ENCODE measurements around the gene PCDHB12.
"Not testable (repeated sequence)": the region's sequence is repeated elsewhere in the genome, so short reads cannot be mapped to it uniquely, and the experiment has no call there.

DNA sequence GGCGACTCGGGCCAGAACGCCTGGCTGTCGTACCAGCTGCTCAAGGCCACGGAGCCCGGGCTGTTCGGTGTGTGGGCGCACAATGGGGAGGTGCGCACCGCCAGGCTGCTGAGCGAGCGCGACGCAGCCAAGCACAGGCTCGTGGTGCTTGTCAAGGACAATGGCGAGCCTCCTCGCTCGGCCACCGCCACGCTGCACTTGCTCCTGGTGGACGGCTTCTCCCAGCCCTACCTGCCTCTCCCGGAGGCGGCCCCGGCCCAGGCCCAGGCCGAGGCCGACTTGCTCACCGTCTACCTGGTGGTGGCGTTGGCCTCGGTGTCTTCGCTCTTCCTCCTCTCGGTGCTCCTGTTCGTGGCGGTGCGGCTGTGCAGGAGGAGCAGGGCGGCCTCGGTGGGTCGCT is 14.2 kb upstream of the PCDHB12 start:
- not testable (repeated sequence) for TF ChIP-seq CTCF (optimal IDR thresholded peaks at IDR 0.05 in 1 of 3, IDR thresholded peaks at IDR 0.05 in 1 of 3, conservative IDR thresholded peaks at IDR 0.05 in 1 of 3; ENCODE audit: extremely low read depth in 1 of 3, insufficient read depth in 2 of 3, low read length in 3 of 3); EZH2 (IDR thresholded peaks at IDR 0.05; ENCODE audit: low read length)
